Large intestine (tissue), 3 donors: ENCODE measurements around the gene MOB1B. TPM values are rescaled to one million over a fixed set of nuclear protein-coding genes. Genes with fewer than 3 reads are reported as not detected.

ENCODE experiments used
- DNase-seq, 2 donors: peaks; one replicate each; pipeline versions ENCODE4 v3.0.0 to v3.0.0-alpha.2; 2013
- H3K27ac ChIP-seq: one replicate; pipeline ENCODE4 v1.5.1; 2013; ENCODE audit warnings: low read length
- H3K27me3 ChIP-seq: 2 replicates; pipeline ENCODE4 v1.6.1; 2013; ENCODE audit warnings: low read length; ENCODE audit not compliant: control insufficient read depth, insufficient read depth
- H3K36me3 ChIP-seq: 2 replicates; pipeline ENCODE4 v1.6.1; 2013; ENCODE audit warnings: low read length; ENCODE audit not compliant: control insufficient read depth, insufficient read depth
- H3K4me1 ChIP-seq: one replicate; pipeline ENCODE4 v1.6.1; 2013; ENCODE audit warnings: low read length; ENCODE audit not compliant: control insufficient read depth, insufficient read depth
- H3K4me3 ChIP-seq: one replicate; pipeline ENCODE4 v1.5.1; 2013; ENCODE audit warnings: low read length
- H3K9me3 ChIP-seq: one replicate; pipeline ENCODE4 v1.6.1; 2013; ENCODE audit warnings: mild to moderate bottlenecking, low read depth, low read length, moderate library complexity; ENCODE audit not compliant: control insufficient read depth
- WGBS: methylation state at CpG from one replicate; pipeline ENCODE4 v1.1.5; 2013; ENCODE audit warnings: low lambda C conversion rate; ENCODE audit not compliant: insufficient coverage; 5-methylcytosine and 5-hydroxymethylcytosine counted together
- polyA plus RNA-seq: library from polyadenylated mRNA; unstranded; fragments of 120-200 nt; gene quantifications from one replicate; pipeline ENCODE4 v1.2.1, GENCODE V29; 2013

Gene MOB1B
- polyA plus RNA-seq, 1 donor: 22.1 TPM

DNA sequence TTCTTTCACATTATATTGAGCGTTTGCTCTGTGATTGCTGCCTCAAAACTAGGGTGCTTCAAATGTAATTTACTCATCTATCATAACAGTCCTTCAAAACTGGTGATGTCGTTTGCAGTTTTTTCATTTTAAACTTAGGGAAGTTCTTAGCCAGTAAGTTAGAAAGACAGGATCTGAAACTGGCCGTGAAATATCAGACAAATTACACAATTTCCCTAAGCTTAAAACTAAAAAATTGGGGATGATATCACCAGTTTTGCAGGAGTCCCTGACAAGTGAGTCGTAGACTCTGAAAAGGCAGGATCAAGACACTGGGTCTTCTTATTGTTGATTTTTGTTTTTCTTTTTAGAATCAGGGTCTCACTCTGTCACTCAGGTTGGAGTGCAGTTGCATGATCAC, 44.8 kb downstream of the MOB1B start:
- DNase-seq: no peak
- Histone ChIP-seq H3K4me1 (no peaks in the 10 kb centered on the region), H3K4me3 (no peak overlapping the region), H3K36me3 (no peaks in the 10 kb centered on the region), H3K27ac (no peak overlapping the region), H3K9me3 (no peaks in the 10 kb centered on the region), H3K27me3 (no peaks in the 10 kb centered on the region)
- 80% methylated on average over 1 of the region's 4 CpGs for WGBS

DNA sequence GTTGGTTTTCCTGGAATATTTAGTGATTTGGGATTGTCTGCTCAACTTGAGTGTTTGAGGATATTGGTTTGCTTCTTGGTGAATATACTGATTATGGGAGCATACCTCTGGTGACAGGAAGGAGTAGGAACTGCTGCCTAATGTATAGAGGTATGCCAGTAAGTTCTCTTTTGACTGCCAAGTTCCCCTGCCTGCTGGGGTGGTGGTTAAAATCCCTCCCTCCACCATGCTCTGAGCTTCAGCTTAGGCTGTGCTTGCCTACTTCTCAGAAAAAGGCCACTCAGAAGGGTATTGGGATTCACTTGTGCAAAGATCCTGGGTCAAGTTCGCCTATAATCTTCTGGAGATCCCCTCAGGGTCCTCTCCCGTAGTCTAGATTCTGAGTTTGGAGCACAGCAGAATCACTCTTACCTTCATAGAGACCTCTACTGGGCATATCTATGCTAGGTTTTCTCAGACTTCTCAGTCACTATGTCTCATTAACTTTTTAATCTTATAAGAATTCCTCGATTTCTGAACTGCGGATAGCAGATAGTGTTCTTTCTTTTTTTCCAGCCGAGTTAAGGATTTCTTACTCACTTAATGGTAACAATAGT, 46.6 kb downstream of the MOB1B start:
- no peak for DNase-seq
- H3K9me3 ChIP-seq: no peaks in the 10 kb centered on the region
- H3K4me3 ChIP-seq: no peak overlapping the region
- 89% methylated on average over 3 of the region's 5 CpGs for WGBS
- H3K27me3 ChIP-seq: no peaks in the 10 kb centered on the region
- H3K27ac ChIP-seq: no peak overlapping the region
- H3K36me3 ChIP-seq: no peaks in the 10 kb centered on the region
- no peaks in the 10 kb centered on the region for H3K4me1 ChIP-seq

DNA sequence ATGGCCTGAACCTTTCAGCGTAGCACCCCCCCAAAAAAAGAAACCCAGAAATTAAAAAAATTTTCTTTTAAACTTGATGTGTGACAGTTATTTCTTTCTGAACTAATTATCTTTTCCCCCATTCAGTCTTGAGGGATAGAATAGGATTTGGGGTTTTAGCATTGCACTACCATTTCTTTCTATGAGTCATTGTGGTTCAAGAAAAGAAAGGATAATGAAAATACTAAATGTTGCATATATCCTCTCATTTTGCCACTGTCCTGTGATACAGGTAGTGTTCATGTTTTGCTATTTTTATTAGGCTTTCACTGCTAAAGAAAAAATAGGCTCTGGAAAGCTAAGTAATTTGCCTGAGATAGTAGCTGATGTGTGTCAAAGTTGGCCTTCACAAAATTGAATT, 51.9 kb downstream of the MOB1B start:
- WGBS: 43% methylated on average over 1 of the region's 1 CpG
- H3K27ac ChIP-seq: no peak overlapping the region
- H3K4me1 ChIP-seq: no peaks in the 10 kb centered on the region
- DNase-seq: no peak
- peaks cover under 1% of the 10 kb centered on the region for H3K36me3 ChIP-seq
- H3K27me3 ChIP-seq: no peaks in the 10 kb centered on the region
- H3K9me3 ChIP-seq: no peaks in the 10 kb centered on the region
- H3K4me3 ChIP-seq: no peak overlapping the region

DNA sequence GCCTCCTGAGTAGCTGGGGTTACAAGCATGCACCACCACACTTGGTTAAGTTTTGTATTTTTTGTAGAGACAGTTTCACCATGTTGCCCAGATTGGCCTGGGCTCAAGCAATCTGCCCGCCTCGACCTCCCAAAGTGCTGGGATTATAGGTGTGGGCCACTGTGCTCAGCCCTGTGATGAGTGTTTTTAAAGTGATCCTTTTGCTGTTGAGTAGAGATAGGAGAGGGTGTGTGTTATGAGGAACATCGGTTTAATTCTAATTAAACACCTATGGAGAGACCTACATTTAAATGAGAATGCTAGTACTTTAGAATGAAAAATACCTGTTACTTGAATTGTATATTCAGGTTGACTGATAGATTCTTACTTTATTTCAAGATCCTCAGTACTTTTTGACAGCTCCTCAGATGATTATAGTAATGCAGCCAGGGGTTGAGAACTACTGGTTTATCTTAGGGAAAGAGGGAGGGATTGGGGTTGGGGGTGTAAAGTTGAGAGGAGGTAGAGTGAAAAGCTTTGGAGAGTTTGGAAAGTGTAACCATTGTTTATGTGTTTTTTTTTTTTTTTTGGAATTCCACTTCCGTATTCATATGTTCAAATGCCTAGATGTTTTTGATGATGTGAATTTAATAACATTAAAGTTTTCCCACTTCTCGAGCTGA, 54.5 kb downstream of the MOB1B start:
- Histone ChIP-seq H3K27me3 (no peaks in the 10 kb centered on the region), H3K4me3 (no peak overlapping the region), H3K27ac (no peak overlapping the region), H3K36me3 (peaks cover 6% of the 10 kb centered on the region), H3K4me1 (no peaks in the 10 kb centered on the region), H3K9me3 (no peaks in the 10 kb centered on the region)
- WGBS: 83% methylated on average over 1 of the region's 5 CpGs
- DNase-seq: no peak

DNA sequence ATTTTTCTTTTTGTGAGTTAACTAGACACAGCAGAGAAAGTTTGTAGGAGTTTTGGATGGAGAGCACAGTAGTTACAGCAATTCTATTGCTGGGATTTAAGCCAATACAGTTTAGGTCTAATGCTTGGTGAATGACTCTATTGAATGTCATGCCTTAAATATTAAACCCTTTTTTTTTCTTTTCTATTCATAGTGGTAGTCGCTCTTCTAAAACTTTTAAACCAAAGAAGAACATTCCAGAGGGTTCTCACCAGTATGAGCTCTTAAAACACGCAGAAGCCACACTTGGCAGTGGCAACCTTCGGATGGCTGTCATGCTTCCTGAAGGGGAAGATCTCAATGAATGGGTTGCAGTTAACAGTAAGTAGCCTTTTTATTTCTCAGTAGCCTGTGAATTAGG, 56.5 kb downstream of the MOB1B start:
- no peaks in the 10 kb centered on the region for H3K9me3 ChIP-seq
- H3K27me3 ChIP-seq: no peaks in the 10 kb centered on the region
- H3K36me3 ChIP-seq: peaks cover 11% of the 10 kb centered on the region
- no peak overlapping the region for H3K27ac ChIP-seq
- 83% methylated on average over 1 of the region's 3 CpGs for WGBS
- no peak overlapping the region for H3K4me3 ChIP-seq
- DNase-seq: no peak
- no peaks in the 10 kb centered on the region for H3K4me1 ChIP-seq

DNA sequence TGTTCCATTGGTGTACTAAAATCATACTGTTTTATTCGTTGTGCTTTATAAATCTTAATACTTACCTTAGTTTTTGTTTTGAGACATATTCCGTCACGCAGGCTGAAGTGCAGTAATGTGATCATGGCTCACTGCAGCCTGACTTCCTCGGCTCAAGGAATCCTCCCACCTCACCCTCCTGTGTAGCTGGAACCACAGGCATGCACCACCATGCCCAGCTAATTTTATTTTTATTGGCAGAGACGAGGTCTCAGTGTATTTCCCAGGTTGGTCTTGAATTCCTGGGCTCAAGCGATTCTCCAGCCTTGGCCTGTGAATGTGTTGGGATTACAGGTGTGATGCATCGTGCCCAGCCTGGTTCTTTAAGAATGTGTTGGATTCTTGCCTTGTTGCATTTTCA, 66.9 kb downstream of the MOB1B start:
- Histone ChIP-seq H3K36me3 (peaks cover 10% of the 10 kb centered on the region), H3K9me3 (no peaks in the 10 kb centered on the region), H3K27ac (no peak overlapping the region), H3K27me3 (no peaks in the 10 kb centered on the region), H3K4me1 (no peaks in the 10 kb centered on the region), H3K4me3 (no peak overlapping the region)
- no peak for DNase-seq
- 92% methylated on average over 2 of the region's 7 CpGs for WGBS

DNA sequence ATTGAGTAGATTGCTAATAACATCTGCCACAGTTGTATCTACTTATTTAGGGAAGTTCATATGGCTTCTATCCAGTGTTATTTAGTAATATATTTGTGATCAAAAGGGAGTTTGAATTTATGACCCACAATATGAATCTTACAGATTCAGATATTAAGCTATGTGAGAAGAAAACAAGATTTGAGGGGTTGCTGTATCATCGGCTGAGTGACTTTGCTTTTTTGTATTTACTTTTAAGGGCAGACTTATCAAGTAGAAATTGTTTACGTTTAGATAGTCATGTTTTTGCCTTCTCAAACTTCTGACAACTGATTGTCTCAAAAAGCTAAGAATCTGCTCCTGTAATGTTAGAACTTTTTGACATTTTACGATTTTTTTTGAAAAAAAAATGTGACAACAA, 74.1 kb downstream of the MOB1B start:
- Histone ChIP-seq H3K27ac (no peak overlapping the region), H3K27me3 (no peaks in the 10 kb centered on the region), H3K9me3 (no peaks in the 10 kb centered on the region), H3K4me3 (no peak overlapping the region), H3K4me1 (no peaks in the 10 kb centered on the region), H3K36me3 (peaks cover 19% of the 10 kb centered on the region)
- WGBS: 100% methylated on average over 2 of the region's 3 CpGs
- no peak for DNase-seq

DNA sequence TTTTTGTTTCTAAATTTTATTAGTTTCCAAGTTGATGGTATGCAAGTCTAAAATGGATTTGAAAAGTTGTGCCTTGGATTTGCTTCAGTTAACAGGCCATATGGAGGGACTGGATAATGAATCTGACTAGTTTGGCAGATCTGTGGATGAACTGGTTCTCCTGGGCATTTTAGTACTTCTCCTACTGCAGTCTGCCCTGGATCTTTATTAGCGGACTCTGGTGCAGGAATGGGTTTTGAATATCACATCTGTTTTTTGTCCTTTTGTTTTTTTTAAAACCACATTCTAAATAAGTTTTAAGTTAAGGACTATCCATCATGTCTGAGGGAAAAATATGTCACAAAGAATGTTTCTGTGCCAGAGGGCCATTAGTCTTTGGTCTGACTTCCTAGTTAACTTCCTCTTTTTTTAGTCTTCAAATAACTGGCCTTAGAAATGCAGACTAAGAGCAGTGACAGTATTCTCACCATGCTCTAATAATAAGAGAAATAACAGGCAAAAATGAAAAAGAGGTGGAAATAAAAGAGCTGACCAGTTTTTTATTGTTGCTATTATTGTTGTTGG, 77.4 kb downstream of the MOB1B start:
- WGBS: no CpG with 5 or more reads among the region's 1 CpG
- H3K4me1 ChIP-seq: no peaks in the 10 kb centered on the region
- no peak overlapping the region for H3K4me3 ChIP-seq
- no peaks in the 10 kb centered on the region for H3K27me3 ChIP-seq
- no peak for DNase-seq
- peaks cover 14% of the 10 kb centered on the region for H3K36me3 ChIP-seq
- H3K9me3 ChIP-seq: no peaks in the 10 kb centered on the region
- no peak overlapping the region for H3K27ac ChIP-seq

DNA sequence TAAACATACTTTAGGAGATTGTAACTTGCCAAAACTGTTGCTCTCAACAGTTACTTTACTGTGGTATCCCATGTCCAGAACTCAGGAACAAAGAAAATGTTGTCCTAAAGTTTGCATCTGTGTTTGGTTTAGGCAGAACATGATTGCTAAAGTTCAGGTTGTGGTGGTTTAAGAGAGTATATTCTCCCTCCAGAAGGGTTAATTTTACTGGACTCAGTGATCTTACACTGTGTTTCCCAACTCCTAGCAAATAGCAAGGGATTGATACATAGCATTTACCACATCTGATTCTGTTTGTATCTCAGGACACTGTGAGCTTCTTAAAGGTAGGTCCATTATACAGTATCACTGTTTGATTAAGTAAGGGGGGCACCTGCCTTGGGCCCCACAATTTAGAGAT, 78.0 kb downstream of the MOB1B start:
- Histone ChIP-seq H3K9me3 (no peaks in the 10 kb centered on the region), H3K4me3 (no peak overlapping the region), H3K27me3 (no peaks in the 10 kb centered on the region), H3K4me1 (no peaks in the 10 kb centered on the region), H3K36me3 (peaks cover 11% of the 10 kb centered on the region), H3K27ac (no peak overlapping the region)
- DNase-seq: no peak

DNA sequence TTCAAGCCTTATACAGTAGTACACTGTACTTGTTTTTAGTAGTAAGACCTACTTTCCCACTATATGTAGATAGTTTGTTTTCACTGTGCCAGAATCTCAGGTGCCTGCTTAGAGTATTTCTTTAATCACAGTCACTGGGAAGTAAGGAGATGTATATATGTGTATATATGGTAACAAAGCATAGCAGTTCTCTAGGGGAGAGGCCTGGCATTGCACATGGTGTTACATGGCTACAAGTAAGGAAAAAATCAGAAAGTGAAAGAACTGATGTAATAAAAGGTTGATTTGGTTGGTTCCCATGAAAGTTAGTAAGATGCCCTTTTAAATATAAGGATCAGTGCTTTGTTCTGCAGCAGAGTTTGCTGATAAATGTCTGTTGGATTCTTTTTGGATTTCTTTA, 81.9 kb downstream of the MOB1B start:
- Histone ChIP-seq H3K27me3 (no peaks in the 10 kb centered on the region), H3K4me3 (no peak overlapping the region), H3K27ac (no peak overlapping the region), H3K36me3 (peaks cover 7% of the 10 kb centered on the region), H3K9me3 (no peaks in the 10 kb centered on the region), H3K4me1 (no peaks in the 10 kb centered on the region)
- DNase-seq: no peak

DNA sequence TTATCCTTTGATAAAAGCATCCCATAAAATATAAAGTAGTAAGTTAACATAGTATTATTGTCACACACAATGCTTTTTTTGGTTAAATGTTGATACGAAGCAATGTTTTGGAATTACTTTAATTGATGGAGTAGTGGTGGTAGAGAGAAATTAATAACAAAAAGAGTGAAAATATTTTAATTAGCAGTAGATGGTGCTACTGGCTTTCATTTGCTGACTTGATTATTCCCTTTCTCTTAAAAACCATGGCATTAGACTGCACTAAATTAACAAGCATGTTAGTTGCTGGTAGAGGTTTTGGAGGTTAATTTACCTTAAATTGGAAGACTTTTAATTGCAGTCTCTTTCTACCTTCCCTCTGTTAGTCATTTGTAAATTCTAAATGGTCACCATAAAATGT, 82.4 kb downstream of the MOB1B start:
- Histone ChIP-seq H3K27me3 (no peaks in the 10 kb centered on the region), H3K4me1 (no peaks in the 10 kb centered on the region), H3K9me3 (no peaks in the 10 kb centered on the region), H3K27ac (no peak overlapping the region), H3K4me3 (no peak overlapping the region), H3K36me3 (peaks cover 3% of the 10 kb centered on the region)
- no peak for DNase-seq
- WGBS: 100% methylated on average over 1 of the region's 1 CpG
